ENCODE measurements around the gene INPP5J.
"Not testable (repeated sequence)": the region's sequence is repeated elsewhere in the genome, so short reads cannot be mapped to it uniquely, and the experiment has no call there.

The INPP5J gene

GRCh38 chr22:31088233-31088986 lies 34.4 kb upstream of the INPP5J start:
- no peak for DNase-seq

- DNase-seq = peak; percentile 62 to 78 (median 67)
These were observed 33.3 kb upstream of the INPP5J start for GRCh38 chr22:31089160-31090100.

GRCh38 chr22:31090217-31091085 lies 32.3 kb upstream of the INPP5J start:
- no peak for DNase-seq

- DNase-seq = no peak
These were observed 31.4 kb upstream of the INPP5J start for GRCh38 chr22:31091106-31091975.

GRCh38 chr22:31092161-31092560 lies 30.6 kb upstream of the INPP5J start:
- DNase-seq = no peak

- DNase-seq = no peak
These were observed 29.5 kb upstream of the INPP5J start for GRCh38 chr22:31093086-31093850.

- no peak for DNase-seq
These were observed 28.7 kb upstream of the INPP5J start for GRCh38 chr22:31094021-31094551.

GRCh38 chr22:31094741-31095140 lies 28.0 kb upstream of the INPP5J start:
- no peak for DNase-seq

- DNase-seq = no peak
These were observed 27.0 kb upstream of the INPP5J start for GRCh38 chr22:31095637-31096249.

- DNase-seq = no peak
These were observed 26.0 kb upstream of the INPP5J start for GRCh38 chr22:31096657-31097279.

GRCh38 chr22:31097539-31097938 lies 25.2 kb upstream of the INPP5J start:
- not testable (repeated sequence) for DNase-seq

- no peak for DNase-seq
These were observed 24.7 kb upstream of the INPP5J start for GRCh38 chr22:31097941-31098631.

GRCh38 chr22:31098632-31099110 lies 24.1 kb upstream of the INPP5J start:
- no peak for DNase-seq

GRCh38 chr22:31099386-31099785 lies 23.4 kb upstream of the INPP5J start:
- no peak for DNase-seq

- no peak for DNase-seq
These were observed 22.7 kb upstream of the INPP5J start for GRCh38 chr22:31099841-31100761.

GRCh38 chr22:31100762-31101525 lies 21.8 kb upstream of the INPP5J start:
- no peak for DNase-seq
